GM04503 (cell line): ENCODE results near the gene NELFA.
A peak's percentile ranks its signal among the peaks of the same experiment; 100 is the strongest.

ENCODE experiments used
- DNase-seq: peaks from one replicate; pipeline ENCODE4 v3.0.0-alpha.2; 2012; ENCODE audit warnings: low read depth

Gene NELFA

DNA sequence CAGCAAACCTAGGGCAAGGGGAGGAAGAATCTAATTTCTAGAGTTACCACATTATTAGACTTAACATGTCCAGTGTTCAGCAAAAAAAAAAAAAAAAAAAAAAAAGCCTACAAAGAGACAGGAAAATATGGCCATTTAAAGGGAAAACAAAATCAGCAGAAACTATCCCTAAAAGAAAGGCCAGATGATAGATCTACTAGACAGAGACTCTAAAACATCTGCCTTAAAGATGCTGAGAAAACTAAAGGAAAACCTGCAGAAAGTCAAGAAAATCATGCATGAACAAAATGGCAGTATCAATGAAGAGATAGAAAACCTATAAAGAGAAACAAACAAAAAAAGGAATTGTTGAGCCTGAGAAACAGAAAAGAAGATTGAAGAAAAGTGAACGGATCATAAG is 43.8 kb downstream of the NELFA start:
- no peak for DNase-seq

DNA sequence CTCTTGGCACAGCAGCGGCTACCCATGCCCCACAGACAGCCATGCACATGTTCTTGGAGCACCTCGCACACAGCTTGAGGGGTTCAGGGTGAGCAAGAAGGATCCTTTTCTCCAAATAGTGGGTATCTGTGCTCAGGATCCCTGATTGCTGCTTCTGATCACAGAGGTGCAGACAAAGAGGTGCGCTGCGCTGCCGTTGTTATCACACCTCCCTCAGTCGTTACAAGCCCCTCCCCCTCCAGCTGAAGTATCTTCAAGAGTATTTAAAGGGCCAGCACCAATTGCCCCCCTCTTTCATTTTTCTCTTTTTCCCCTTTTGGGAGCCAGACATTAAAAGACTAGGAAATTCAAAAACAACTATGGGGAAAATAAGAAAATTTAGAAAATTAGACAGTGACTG is 44.3 kb downstream of the NELFA start:
- no peak for DNase-seq

DNA sequence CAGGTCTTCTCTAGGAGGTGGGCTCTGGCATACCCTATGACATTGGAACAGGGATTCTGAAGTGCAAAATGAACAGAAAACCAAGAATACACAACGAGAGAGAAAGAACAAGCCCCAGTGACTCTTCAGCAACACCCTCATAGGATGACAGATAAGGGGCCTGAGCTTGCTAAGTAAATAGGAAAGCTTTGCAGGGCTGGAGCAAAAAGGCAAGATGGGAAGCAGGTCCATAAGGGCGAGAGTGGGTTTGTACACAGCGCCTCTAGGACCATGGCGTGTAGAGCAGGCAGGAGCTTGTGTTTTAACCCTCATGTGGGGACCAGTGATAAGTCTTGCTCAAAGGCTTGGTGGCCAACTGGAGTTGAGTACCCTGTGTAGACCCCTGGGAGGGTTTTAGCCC is 45.8 kb downstream of the NELFA start:
- DNase-seq, result no peak

DNA sequence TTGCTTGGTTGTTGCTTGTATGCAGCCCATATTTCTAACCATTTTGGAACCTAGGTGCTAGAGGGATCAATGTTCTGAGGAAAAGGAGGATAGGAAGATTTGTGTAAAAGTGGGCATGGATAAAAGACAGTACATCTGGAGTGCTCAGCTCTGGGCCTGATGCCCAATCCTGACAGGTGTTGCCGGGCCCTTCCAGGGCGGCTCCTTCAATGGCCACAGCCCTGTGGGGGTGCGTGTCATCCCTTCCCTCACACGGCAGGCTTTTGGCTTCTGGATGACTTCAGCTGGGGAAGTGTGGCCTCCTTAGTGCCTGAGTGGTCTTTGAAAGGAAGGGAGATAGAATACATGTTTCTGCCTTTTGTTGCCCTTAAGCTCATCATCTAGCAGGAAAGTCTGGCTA is 47.2 kb downstream of the NELFA start:
- DNase-seq, result no peak

DNA sequence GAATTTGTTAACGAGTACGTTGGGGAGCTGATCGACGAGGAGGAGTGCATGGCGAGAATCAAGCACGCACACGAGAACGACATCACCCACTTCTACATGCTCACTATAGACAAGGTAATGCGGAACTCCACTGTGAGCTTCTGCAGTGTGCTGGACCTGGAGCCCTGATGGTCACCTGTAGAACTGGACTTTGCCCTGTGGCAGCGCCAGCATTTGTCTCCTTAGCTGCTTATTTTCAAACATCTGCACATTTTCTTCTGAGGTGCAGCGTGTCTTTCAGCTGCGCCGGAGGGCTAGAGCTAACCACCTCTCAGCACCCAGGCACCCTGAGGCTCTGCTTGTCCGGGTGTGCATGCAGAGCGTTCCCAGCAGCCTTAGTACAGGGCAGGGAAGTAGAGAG is 47.7 kb downstream of the NELFA start:
- no peak for DNase-seq

DNA sequence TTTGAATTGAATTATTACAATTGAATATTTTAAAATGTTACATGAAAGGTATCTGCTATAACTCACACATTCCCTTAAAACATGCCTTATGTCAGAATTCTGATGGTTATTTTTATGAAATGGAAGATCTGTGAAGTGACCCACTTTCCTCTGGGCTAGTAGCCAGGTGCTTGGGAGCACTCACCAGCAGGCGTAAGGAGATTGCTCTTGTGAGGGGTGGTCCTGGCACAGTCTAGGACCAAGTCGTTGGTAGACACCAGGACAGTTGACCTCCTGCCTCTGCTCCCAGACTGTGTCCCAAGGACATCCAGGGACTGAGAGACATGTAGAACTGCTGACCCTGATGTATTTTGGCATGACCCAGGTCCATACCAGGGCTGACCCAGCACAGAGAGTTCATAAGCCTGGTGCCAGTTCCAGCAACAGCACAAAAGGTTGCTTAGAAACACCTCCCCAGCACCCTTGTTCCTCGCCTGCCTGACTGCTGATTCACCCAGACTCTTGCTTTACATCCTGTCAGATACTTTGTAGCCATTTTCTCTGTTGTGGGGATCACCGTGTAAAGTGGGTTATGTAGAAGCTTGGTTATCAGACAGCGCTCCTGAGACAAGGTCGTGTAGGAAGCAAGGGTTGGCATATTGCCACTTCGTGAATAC is 48.5 kb downstream of the NELFA start:
- DNase-seq, result peak; percentile 24

DNA sequence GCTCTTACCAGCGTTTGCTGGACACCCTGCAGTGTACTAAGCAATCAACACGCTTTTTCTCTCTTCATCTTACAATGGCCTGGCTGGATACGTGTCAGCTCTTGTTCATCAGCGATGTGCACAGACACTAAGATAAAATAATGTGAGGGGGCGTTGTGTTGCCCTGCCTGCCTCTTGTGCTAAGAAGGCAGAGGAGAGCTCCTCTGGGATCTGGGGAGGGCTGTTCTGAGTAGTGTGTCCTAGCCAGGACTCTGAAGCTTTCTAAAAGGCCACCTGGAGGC is 49.7 kb downstream of the NELFA start:
- no peak for DNase-seq

DNA sequence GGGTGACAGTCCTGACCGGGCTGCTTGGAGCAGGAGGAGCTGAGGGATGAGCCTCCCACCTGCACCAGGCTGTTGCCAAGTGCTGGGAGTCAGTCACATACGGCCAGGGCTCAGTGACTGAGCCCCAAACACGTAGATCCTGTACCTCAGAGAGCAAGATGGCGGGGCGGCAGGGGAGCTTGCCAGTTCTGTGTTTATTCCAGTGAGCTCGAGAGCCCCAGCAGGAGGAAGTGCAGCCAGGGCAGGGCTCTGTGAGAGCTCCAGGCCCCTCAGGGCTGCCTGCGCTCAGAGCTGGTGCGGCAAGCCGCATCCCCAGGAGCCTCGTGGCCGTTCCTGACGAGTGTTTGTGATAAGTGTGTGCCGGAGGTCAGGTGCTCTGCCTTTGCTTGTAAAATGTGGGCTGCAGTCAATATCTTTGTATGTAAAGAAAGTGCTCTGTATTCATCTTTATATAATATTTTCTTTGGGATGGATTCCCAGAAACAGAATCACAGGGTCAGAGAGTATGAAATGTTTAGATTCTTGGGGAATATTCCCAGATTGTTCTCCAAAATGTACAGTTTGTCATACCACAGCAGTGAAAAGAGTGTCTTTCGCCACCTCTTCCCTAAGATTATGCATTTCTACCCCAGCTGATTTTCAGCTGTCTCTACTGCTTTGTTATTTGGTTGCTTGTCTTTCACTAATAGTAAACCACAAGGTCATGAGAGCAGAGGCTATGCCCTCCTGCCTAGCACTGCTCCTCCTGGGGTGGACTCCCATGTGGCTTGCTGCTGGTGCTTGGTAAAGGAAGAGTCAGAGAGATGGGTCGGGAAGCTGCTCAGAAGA is 50.3 kb downstream of the NELFA start:
- no peak for DNase-seq

DNA sequence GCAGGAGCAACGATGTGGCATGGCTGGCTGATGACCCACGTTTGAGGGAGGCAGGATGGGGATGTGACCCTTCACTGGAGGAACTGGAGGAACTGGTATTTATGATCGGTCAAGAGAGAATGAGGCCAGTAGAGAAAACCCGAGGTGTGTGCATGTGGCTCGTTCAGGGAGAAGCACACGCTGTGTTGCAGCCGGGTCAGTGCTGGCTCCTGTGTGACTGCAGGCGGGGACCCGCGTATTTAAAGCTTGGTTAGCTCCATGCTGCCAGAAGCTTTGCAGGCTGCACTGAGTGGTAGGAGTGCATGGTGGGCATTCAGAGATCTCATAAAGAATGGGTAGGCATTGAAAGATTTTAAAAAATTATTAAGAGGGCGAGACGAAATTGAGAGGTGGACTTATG is 52.1 kb downstream of the NELFA start:
- no peak for DNase-seq

DNA sequence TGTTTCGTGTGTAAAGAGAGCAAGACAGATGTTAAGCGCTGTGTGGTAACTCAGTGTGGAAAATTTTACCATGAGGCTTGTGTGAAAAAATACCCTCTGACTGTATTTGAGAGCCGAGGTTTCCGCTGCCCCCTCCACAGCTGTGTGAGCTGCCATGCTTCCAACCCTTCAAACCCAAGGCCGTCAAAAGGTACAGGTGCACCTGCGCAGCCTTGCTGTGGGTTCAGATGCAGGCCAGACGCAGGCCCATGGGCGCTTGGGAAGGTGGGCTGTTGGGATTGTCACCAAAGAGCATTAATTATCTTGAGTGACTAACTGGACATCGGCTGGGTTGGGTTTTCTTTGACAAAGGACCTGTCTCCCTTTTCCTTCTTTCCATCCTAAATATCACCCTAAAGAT is 55.4 kb downstream of the NELFA start:
- no peak for DNase-seq

DNA sequence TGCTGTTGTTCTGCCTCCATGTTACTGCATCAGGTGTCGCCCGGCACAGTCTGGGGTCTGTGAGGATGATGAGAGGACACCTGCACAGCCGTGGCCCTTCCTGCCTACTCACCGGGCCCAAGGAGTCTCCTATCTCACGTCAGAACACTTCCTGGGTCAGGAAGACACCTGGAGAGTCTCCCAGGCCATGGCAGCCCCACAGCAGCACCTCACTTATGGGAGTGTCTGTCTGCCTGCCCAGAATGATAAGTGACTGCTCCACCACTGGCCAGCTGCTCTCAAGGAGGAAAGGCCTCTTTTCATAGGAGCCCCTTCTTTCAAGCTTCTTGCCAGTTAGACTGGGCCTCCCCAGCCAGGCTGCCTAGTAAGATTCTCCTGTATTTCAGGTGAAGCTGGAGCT is 56.1 kb downstream of the NELFA start:
- DNase-seq, result no peak

DNA sequence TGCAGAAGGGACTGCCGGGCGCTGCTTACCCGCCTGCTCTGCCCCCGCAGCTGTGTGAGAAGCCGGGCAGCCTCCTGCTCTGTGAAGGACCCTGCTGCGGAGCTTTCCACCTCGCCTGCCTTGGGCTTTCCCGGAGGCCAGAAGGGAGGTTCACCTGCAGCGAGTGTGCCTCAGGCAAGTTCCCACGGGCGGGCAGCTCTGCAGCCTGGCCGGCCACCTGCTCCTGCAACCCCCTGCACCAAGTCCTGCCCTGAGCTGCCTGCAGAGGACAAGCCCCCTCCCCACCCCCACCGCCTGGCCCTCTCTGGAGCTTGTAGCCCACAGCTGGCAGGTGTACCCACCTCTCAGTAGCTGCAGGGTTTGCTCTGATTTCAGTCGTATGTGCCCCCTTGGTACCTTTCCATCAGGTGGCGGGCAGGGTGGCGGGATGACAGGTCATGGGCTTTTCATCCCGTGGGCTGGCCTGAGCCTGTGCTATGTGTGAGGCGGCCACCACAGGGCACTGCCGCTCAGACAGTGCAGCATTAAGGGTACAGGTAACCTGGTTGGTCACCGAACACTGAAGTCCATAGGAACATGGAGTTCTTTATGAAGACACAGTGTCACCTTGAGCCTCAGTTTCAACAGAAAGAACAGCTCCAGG is 56.6 kb downstream of the NELFA start:
- no peak for DNase-seq

DNA sequence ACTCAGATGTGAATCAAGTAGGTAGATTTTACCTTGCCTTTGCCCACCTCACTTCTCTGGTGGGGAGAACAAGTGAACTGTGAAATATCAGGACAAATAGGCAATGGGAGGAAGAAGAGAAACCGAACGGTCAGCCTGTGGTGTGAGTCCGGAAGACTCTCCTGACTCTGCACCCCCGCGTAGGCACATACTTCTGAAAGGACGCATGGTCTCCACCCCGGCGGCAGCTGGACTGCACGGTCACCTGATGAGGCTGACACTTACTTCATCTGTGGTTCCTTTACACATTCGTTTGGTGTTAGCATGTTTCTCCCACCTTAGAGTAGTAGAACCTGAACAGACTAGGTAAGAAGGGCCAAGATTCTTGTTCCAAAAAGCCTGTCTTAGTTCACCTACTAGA is 58.4 kb downstream of the NELFA start:
- no peak for DNase-seq

DNA sequence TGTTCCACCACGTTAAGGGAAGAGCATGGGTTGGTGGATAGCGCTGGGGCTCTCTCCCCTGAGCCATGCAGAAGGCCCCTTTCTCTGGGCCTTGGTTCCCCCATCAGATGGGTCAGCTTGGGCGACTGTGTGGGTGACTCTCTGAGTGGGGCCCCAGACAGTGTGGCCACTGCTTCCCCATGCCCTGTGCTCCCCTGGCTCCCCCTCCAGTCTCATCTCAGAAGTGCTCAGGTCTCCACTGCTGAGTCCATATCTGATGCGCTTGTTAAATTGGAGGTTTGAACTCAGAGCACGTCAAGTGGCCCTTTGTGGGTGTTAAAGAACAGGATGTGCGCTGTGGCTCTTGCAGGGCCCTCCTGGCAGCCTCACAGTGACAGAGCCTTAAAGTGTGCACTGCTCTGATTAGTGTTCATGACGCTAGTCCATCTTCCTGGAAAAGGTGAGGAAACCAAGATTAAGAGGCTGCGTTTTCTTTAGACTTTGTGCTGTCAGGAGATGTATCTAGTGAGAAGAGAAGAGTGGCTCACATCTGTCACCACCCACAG is 59.8 kb downstream of the NELFA start:
- no peak for DNase-seq

DNA sequence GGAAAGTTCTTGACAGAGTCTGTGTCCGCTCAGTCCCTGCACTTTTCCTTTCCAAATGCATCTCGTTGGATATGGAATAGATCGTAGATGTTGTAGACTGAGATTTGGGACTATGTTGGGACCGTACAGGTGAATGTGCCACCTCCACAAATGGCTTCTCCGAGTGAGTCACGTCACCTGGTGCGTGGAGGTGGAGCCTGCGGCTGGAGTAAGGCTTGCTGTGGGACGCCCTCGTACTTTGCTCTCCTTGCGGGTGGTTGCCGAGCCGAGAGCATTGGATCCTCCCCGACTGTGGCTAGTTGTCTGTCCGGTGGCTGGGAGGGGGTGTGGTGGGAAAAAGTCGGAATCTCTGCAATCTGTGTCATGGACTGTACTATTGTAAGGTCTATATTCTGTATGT is 60.5 kb downstream of the NELFA start:
- no peak for DNase-seq

DNA sequence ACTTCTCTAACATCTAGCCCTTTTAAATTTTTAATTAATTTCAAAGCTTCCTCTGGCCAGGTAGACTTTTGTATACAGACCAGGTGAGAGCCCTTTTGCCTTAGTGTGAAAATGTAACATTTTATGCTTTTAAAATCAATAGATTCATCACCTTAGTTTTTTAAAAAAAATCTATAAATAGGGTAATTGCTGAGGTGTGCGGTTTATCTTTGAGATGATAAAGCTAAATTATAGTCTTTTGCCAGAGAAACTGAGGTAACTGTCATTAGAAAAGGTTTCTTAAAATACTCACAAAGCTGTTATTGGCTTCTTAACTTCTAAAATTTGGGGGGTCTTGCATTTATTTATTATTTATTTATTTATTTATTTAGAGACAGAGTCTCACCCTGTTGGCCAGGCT is 62.9 kb downstream of the NELFA start:
- no peak for DNase-seq

DNA sequence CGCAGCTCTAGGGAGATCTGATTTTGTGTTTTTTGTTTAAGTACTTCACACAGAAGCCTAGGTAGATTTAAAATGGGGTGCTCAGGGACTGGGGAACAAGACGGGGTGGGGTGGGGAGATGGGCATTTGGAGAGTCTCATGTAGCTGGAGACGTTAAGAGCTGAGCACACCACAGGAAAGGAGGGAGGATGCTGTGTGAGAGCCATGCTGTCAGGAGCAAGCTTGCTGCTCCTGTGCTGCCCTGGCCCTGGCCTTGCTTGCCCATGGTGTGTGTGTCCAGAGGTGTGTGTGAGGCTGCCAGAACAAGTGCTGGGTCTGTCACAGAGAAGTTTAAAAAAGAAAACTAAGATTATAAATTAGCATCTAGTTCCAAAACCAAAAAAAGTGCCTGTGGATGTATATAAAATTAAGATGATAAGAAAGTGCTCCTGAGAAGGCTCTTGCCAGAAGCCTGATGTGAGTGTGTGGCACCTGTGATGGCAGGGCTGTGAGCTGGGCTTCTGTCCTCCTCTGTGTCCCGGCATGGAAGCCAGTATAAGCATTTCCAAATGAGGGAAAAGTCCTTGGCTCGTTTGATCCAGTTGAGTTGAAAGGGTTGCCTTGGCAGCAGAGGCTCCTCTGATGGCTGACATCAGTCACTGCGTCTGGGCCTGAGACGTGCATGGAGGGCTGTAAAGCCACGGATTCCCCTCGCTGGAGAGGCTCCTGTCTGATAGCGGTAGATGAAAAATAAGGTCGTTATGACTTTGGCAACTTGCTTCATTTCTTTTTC is 63.5 kb downstream of the NELFA start:
- no peak for DNase-seq

DNA sequence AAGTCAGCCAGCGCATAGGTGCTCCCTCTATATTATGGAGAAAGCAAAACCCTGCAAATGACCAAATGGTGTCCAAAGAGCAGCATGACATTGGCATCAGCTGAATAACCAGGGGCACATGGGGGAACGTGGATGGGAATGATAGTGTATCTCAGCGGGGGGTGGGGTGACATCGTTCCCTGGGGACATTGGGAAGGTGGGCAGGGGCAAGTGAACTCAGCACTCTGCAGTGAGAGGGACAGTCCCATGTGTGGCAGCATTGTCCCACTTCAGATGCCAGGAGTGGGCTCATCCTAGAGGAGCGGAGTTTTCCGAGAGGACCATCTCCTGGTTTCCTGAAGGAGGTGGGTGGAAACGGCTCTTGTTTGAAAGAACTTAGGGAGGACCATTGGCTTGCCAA is 64.8 kb downstream of the NELFA start:
- no peak for DNase-seq

DNA sequence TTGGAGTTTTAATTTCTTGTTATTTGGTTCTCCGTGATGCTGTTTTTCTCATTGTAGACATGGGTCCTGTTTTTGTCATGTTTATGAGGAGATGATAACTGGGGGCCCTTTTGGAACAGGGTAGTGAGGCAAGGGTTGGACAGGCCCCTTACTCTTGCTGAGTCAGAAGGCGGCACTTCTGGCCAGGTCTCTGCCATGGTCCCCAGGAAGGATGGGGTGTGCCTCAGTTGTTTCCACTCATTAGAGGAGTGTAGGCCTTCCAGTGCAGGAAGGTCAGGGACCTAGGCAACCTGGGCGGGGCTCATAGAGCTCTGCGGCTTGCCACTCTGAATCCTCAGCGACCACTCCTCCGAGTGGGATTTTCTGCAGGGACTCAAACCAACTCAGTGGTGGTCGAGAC is 68.2 kb downstream of the NELFA start:
- no peak for DNase-seq

DNA sequence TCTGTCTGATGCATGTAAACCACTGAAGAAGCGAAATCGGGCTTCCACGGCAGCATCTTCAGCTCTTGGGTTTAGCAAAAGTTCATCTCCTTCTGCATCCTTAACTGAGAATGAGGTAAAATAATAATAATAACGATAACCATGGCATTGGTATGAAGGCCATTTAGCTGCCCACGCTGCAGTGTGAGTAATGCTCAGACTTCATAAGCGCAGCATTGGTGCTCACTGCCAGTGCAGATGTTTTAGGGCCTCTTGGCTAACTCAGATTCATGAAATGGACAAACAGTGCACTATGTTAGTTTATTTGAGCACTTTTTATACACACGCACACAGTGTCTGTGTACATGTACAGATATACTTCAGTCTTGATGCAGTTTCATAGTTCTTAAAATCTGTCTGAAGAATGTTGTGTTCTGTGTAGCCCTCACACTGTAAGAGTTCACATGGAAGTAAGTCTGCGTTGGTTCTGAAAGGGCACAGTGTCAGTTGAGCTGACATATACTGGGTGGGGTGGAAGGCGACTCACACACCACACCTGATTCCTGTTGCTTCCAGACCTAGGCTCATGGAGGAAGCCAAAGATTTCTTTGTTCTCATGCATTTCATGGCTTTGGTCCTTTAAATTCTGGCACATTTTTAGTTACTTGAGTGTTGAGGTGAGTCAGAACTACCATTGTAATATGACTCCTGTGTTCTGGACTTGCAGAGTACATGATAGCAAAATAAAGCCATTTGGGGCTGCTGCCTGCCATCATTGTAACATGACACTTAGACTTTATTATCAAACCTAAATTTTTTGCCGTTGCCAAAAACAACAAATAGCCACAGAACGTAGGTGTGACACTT is 68.9 kb downstream of the NELFA start:
- DNase-seq, result peak; percentile 56

DNA sequence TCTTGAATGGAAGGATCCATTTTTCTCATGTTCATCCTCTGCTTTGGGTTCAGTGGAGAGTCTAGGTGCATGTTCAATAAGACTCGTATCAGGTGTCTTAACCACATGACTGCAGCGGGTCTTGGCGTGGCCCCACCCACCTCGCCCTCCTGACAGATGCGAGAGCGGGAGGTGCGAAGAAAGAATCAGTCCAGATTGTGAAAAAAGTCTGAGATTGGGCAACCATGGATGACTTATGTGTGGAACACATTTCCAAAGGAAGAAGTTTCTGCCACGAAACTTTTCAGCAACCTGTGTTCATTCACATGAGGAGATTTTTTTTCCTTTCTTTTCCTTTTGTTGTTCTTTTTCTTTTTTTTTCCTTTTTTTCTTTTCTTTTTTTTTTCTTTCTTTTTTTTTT is 70.7 kb downstream of the NELFA start:
- no peak for DNase-seq

DNA sequence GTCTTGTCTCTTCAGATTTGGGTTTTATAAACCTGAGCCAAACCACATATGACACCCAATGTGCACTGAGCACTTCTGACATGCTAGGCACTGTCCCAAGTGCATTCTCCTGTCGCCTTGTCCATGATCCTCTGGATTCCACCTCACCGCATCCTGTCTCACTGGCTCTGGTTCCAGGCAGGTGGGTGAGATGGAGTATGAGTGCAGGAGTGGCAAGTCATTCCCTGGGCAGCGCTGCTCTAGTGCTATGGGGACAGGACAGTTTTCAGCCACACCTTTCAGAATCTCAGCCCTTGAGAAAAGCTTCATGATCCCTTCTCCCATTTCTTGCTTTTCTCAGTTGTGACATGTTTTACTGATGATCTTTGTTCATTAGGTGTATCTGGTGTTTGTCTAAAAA is 71.2 kb downstream of the NELFA start:
- DNase-seq, result no peak
